Fibroblast of mammary gland (primary cell): ENCODE results near the gene INSM2.

Experiments
- DNase-seq: peaks from one replicate; pipeline ENCODE4 v3.0.0-alpha.2; 2010; ENCODE audit warnings: low read depth
- H3K4me3 ChIP-seq: 2 replicates; pipeline ENCODE4 v1.5.1; 2011; ENCODE audit warnings: low read depth, mild to moderate bottlenecking, low read length, moderate library complexity; ENCODE audit not compliant: control insufficient read depth
- CTCF ChIP-seq: conservative IDR thresholded peaks from 2 replicates; pipeline ENCODE4 v1.5.1; 2011; ENCODE audit warnings: low read depth, low read length, inconsistent platforms; ENCODE audit not compliant: control insufficient read depth, insufficient read depth

INSM2 gene

GRCh38 chr14:35539969-35540368 is 6.0 kb downstream of the INSM2 start:
- no peak overlapping the region for H3K4me3 ChIP-seq
- TF ChIP-seq CTCF: no peak
- no peak for DNase-seq

- no peak overlapping the region for H3K4me3 ChIP-seq
- TF ChIP-seq CTCF: no peak
- DNase-seq: no peak
These were observed 9.0 kb downstream of the INSM2 start for GRCh38 chr14:35543006-35543405.

DNA sequence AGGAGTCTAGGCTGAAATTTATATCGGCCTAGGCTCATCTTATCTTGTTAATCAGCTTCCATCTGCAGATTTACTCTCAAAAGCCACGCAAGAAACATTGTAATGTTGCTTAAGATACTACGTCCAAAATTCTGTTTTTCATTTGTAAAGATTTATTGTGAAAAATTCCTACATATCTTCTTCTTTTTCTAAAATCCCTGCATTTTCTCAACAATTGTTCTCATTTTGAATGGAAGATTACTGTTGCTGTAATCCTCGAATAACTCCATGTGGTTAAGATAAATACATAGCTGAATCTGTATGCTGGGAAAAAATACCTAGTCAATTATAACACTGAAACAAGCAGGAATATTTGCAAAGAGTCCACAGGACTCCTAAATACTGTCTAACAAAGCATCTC is 15.6 kb downstream of the INSM2 start:
- no peak overlapping the region for H3K4me3 ChIP-seq

DNA sequence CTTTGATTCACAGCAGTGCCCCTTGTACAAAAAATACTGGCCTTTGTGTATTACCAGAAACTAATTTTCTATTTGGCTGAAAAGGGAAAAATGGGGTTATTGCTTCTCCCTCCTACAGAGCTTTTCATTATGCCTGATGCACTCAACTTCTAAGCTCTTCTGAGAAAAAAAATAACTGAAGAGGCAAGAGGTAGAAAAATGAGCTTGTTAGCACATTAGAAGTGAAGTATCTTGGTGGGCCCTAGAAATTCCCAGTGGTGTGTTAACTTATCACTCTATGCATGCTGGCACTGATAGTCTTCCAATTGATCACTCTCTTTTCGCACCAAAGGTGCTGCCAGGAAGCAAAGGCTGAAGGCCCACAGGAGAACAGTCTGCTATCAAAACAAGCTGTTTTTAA is 17.1 kb downstream of the INSM2 start:
- no peak overlapping the region for H3K4me3 ChIP-seq
- no peak for TF ChIP-seq CTCF
- DNase-seq: no peak

More for the DNA sequence above, 15.6 kb downstream of the INSM2 start:
- TF ChIP-seq CTCF: no peak
- DNase-seq: no peak

GRCh38 chr14:35553808-35554207 is 19.8 kb downstream of the INSM2 start:
- H3K4me3 ChIP-seq: no peak overlapping the region
- DNase-seq: no peak
- no peak for TF ChIP-seq CTCF

- no peak for TF ChIP-seq CTCF
- no peak for DNase-seq
- no peak overlapping the region for H3K4me3 ChIP-seq
These were observed 22.6 kb downstream of the INSM2 start for GRCh38 chr14:35556548-35556947.

- no peak for TF ChIP-seq CTCF
- no peak overlapping the region for H3K4me3 ChIP-seq
- no peak for DNase-seq
These were observed 23.3 kb downstream of the INSM2 start for GRCh38 chr14:35557221-35557747.
